Measurements from ENCODE around the gene TBCK. TPM values are rescaled to one million over a fixed set of nuclear protein-coding genes. Genes with fewer than 3 reads are reported as not detected.

The TBCK gene
- total RNA-seq, 4 donors from 2014 or later = 15.6 to 29.9 (median 21.8) TPM

DNA sequence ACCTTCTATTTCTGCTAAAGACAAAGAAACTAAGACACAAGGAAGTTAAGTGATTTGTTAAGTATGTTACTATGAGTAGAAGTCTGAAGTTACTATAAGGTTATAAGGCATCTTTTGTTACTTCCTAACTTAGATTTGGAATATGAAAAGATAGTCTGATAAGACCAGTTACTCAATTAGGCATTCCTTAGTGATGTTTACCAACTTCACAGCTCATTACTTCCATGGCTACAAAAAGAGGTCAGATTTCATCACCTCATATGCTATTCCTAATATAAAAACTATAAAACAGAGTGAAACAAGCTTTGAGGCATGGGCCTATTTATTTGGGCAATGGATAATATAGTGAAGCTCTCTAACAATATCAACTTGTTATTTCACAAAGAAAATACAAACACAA is 143.1 kb downstream of the TBCK start:
- H3K4me3 ChIP-seq (ENCODE audit: low read depth, poor library complexity, severe bottlenecking) = no peak overlapping the region
- no peak for DNase-seq (ENCODE audit: low spot score in 2 of 2)
- intact Hi-C loops (cut with DNase I; ENCODE audit: low total_unique reads) = no loop called here
- TF ChIP-seq, protein P1, sequence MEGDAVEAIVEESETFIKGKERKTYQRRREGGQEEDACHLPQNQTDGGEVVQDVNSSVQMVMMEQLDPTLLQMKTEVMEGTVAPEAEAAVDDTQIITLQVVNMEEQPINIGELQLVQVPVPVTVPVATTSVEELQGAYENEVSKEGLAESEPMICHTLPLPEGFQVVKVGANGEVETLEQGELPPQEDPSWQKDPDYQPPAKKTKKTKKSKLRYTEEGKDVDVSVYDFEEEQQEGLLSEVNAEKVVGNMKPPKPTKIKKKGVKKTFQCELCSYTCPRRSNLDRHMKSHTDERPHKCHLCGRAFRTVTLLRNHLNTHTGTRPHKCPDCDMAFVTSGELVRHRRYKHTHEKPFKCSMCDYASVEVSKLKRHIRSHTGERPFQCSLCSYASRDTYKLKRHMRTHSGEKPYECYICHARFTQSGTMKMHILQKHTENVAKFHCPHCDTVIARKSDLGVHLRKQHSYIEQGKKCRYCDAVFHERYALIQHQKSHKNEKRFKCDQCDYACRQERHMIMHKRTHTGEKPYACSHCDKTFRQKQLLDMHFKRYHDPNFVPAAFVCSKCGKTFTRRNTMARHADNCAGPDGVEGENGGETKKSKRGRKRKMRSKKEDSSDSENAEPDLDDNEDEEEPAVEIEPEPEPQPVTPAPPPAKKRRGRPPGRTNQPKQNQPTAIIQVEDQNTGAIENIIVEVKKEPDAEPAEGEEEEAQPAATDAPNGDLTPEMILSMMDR (IDR thresholded peaks at IDR 0.05) = no peak
- no peak for TF ChIP-seq POLR2A (IDR thresholded peaks at IDR 0.05)

DNA sequence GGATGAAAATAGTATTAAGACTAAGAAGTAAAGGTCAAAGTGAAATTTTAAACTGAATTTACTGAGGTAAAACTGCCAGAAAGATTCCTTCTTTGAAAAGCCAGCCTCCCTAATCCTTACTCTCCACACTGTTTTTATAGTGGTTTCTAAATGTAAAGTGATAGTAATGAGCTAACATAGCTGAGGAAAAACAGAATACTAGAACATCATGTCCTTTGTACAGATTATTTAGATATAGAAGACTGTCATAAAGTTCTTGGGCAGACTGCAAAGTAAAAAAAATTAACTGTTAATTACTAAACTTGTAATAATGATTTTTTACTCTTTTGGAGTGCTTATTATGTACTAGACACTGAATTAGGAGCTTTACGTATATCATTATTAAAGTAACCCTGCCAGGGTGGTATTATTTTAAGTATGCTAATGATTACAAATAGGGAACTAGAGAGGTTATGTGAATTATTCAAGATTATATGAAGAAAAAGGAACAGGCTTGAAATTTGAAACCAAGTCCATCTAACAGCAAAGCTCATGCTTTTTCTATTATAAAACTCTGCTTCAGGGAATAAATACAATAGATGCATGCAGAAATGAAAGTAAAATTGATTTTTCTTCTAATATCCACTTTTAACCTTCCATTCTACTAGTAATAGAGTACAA is 150.5 kb downstream of the TBCK start:
- no peak for DNase-seq (ENCODE audit: low spot score in 2 of 2)
- WGBS, 2 donors = 80 to 88% methylated on average over 1 of the region's 1 CpG
- TF ChIP-seq, protein P1 (IDR thresholded peaks at IDR 0.05) = no peak
- TF ChIP-seq POLR2A (IDR thresholded peaks at IDR 0.05) = no peak
- intact Hi-C loops (cut with DNase I; ENCODE audit: low total_unique reads) = no loop called here
- no peak overlapping the region for H3K4me3 ChIP-seq (ENCODE audit: low read depth, poor library complexity, severe bottlenecking)

DNA sequence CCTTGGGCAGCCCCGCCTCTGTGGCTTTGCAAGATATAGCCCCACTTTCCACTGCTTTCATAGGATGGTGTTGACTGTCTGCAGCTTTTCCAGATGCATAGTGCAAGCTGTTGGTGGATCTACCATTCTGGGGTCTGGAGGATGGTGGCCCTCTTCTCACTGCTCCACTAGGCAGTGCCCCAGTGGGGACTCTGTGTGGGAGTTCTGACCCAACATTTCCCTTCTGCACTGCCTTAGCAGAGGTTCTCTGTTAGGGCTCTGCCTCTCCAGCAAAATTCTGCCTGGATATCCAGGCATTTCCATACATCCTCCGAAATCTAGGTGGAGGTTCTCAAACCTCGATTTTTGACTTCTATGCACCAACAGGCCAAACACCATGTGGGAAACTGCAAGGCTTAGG is 153.7 kb downstream of the TBCK start:
- TF ChIP-seq POLR2A (IDR thresholded peaks at IDR 0.05) = no peak
- TF ChIP-seq, protein P1 (IDR thresholded peaks at IDR 0.05) = no peak
- 96 to 98% methylated on average over 3 of the region's 3 CpGs for WGBS, 2 donors
- intact Hi-C loops (cut with DNase I; ENCODE audit: low total_unique reads) = no loop called here

DNA sequence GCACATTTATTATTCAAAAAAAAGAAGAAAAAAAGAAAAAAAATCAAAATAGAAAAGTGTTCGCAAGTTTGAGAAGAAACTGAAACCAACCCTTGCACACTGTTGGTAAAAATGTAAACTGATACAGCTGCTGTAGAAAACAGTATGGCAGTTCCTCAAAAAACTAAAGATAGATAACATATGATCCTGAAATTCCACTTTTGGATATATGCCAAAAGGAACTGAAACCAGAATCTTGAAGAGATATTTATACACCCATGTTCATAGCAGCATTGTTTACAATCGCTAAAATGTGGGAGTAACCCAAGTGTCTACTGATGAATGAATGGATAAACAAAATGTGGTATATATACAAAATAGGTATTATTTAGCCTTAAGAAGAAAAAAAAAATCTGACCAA is 155.4 kb downstream of the TBCK start:
- TF ChIP-seq POLR2A (IDR thresholded peaks at IDR 0.05) = no peak
- TF ChIP-seq, protein P1 (IDR thresholded peaks at IDR 0.05) = no peak
- H3K4me3 ChIP-seq (ENCODE audit: low read depth, poor library complexity, severe bottlenecking) = no peak overlapping the region
- intact Hi-C loops (cut with DNase I; ENCODE audit: low total_unique reads) = no loop called here
- DNase-seq (ENCODE audit: low spot score in 2 of 2) = no peak
- WGBS, 2 donors = 77 to 86% methylated on average over 2 of the region's 2 CpGs

More for the DNA sequence above, 153.7 kb downstream of the TBCK start:
- DNase-seq (ENCODE audit: low spot score in 2 of 2) = no peak
- H3K4me3 ChIP-seq (ENCODE audit: low read depth, poor library complexity, severe bottlenecking) = no peak overlapping the region

DNA sequence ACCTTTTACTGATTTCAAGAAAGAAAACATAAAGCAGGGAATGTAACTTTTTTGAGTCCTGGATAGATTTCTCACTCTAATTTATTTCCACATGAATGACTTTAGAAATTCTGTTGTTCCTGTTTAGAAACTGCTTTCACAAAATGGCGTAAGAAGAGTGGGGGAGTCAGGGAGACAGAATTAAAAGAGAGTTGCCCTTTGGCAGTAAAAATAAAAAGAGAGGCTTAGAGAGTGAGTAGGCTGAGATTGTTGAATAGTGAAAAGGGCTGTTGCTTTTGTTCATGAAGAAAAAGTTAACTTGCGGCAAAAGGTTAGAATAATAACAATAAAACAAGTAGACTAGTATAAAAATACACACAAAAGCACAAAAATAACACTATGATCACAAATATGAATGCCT is 166.1 kb downstream of the TBCK start:
- intact Hi-C loops (cut with DNase I; ENCODE audit: low total_unique reads) = no loop called here
- no peak for DNase-seq (ENCODE audit: low spot score in 2 of 2)
- TF ChIP-seq, protein P1 (IDR thresholded peaks at IDR 0.05) = no peak
- TF ChIP-seq POLR2A (IDR thresholded peaks at IDR 0.05) = no peak
- 94 to 95% methylated on average over 2 of the region's 2 CpGs for WGBS, 2 donors
- H3K4me3 ChIP-seq (ENCODE audit: low read depth, poor library complexity, severe bottlenecking) = no peak overlapping the region

DNA sequence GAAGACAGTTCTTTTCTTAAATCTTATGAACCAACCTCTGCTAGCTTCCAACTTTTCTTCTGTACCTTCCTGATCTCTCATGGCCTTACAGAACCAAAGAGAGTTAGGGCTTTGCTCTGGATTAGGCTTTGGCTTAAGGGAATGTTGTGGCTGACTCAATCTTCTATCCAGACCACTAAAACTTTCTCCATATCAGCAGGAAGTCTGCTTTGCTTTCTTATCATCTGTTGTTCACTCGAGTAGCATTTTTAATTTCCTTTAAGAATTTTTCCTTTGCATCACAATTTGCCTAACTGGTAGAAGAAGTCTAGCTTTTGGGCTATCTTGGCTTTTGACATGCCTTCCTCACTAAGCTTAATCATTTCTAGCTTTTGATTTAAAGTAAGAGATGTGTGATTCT is 167.0 kb downstream of the TBCK start:
- no peak for DNase-seq (ENCODE audit: low spot score in 2 of 2)
- WGBS, 2 donors = 93 to 100% methylated on average over 1 of the region's 1 CpG
- intact Hi-C loops (cut with DNase I; ENCODE audit: low total_unique reads) = no loop called here
- no peak overlapping the region for H3K4me3 ChIP-seq (ENCODE audit: low read depth, poor library complexity, severe bottlenecking)
- TF ChIP-seq, protein P1 (IDR thresholded peaks at IDR 0.05) = no peak
- no peak for TF ChIP-seq POLR2A (IDR thresholded peaks at IDR 0.05)

Data from lower leg skin (tissue), 4 donors.